B cell (primary cell): Measurements from ENCODE around the gene RAB31. TPM values are rescaled to one million over a fixed set of nuclear protein-coding genes. Genes with fewer than 3 reads are reported as not detected.

Source experiments
- ATAC-seq: fragments of 200-7000 bp; cut with Tn5 transposase; one replicate; pipeline ENCODE4 v1.10.0; 2021; ENCODE audit warnings: low read depth, mild to moderate bottlenecking, moderate number of reproducible peaks, moderate library complexity
- CTCF ChIA-PET: fragments of 350-600 bp; sonication (Branson Sonifier 250); formaldehyde crosslinking; loops from one replicate; lab custom pipeline; 2021; ENCODE audit warnings: antibody characterized with exemption, inconsistent platforms; lab: Charles Lee
- POLR2A ChIA-PET: fragments of 350-600 bp; sonication (Branson Sonifier 250); formaldehyde crosslinking; loops from one replicate; lab custom pipeline; 2021; ENCODE audit warnings: antibody characterized with exemption; lab: Charles Lee
- DNase-seq: peaks from one replicate; pipeline ENCODE4 v3.0.0; 2013
- H2AFZ ChIP-seq: 2 replicates; pipeline ENCODE4 v1.6.1; 2012; ENCODE audit warnings: mild to moderate bottlenecking, low read depth, low read length; ENCODE audit not compliant: insufficient read depth, poor library complexity, severe bottlenecking
- H3K27ac ChIP-seq, 2 donors: 1 replicate in 1 of 2; 2 replicates in 1 of 2; pipeline ENCODE4 v1.5.1; 2012 to 2013; ENCODE audit warnings: low read length in 2 of 2, mild to moderate bottlenecking in 2 of 2, moderate library complexity in 1 of 2
- H3K27me3 ChIP-seq, 4 experiments: fragments of 200-600 bp in 1 of 4; sonication (generic) in 1 of 4; replicated peaks in 1 of 4; 1 replicate in 2 of 4; 2 replicates in 2 of 4; pipeline versions ENCODE4 v1.6.1 to v1.7.0; 2013 to 2016; ENCODE audit warnings: low read length in 3 of 4, mild to moderate bottlenecking in 2 of 4, mixed read lengths in 1 of 4, moderate library complexity in 1 of 4; ENCODE audit not compliant: insufficient read depth in 4 of 4, control insufficient read depth in 3 of 4; ENCODE audit errors: control extremely low read depth in 1 of 4
- H3K36me3 ChIP-seq, 2 experiments: replicated peaks in 1 of 2; 1 replicate in 1 of 2; 2 replicates in 1 of 2; pipeline versions ENCODE4 v1.6.1 to v1.7.1; 2013; ENCODE audit warnings: low read length in 1 of 2; ENCODE audit not compliant: insufficient read depth in 2 of 2, control insufficient read depth in 1 of 2; ENCODE audit errors: control extremely low read depth in 1 of 2, extremely low read depth in 1 of 2
- H3K4me1 ChIP-seq, 2 donors: fragments of 200-600 bp in 1 of 2; sonication (generic) in 1 of 2; 1 replicate in 1 of 2; 2 replicates in 1 of 2; pipeline versions ENCODE4 v1.5.1 to v1.6.1; 2013 to 2017; ENCODE audit warnings: low read length in 2 of 2; ENCODE audit not compliant: control insufficient read depth in 2 of 2, insufficient read depth in 2 of 2
- H3K4me2 ChIP-seq: replicated peaks from 2 replicates; pipeline ENCODE3; 2012; ENCODE audit warnings: mild to moderate bottlenecking, low read depth, low read length; ENCODE audit not compliant: poor library complexity, severe bottlenecking
- H3K4me3 ChIP-seq, 5 experiments: fragments of 200-600 bp in 1 of 5; sonication (generic) in 1 of 5; 1 replicate in 3 of 5; 2 replicates in 2 of 5; pipeline versions ENCODE4 v1.5.1 to v1.7.0; 2011 to 2016; ENCODE audit warnings: low read length in 4 of 5, mild to moderate bottlenecking in 4 of 5, low read depth in 2 of 5, control low read depth in 1 of 5, moderate library complexity in 1 of 5; ENCODE audit not compliant: insufficient read depth in 1 of 5; ENCODE audit errors: control extremely low read depth in 1 of 5, extremely low read depth in 1 of 5
- H3K79me2 ChIP-seq: fragments of 200-600 bp; sonication (generic); one replicate; pipeline ENCODE4 v1.6.0; 2016; ENCODE audit warnings: low read length; ENCODE audit not compliant: control insufficient read depth, insufficient read depth
- H3K9ac ChIP-seq: fragments of 200-600 bp; sonication (generic); 2 replicates; pipeline ENCODE4 v1.6.1; 2017; ENCODE audit warnings: mild to moderate bottlenecking, low read length, moderate library complexity
- H3K9me3 ChIP-seq, 3 donors: one replicate each; pipeline versions ENCODE4 v1.6.1 to v1.7.1; 2013; ENCODE audit warnings: low read length in 2 of 3; ENCODE audit not compliant: control insufficient read depth in 2 of 3, insufficient read depth in 1 of 3; ENCODE audit errors: control extremely low read depth in 1 of 3
- H4K20me1 ChIP-seq: 2 replicates; pipeline ENCODE4 v1.6.0; 2012; ENCODE audit warnings: mild to moderate bottlenecking, low read length; ENCODE audit not compliant: insufficient read depth, control insufficient read depth, poor library complexity, severe bottlenecking
- H3K27ac Mint-ChIP-seq: one replicate; pipeline ENCODE4 v1.8.0; 2021; ENCODE audit warnings: mixed read lengths
- H3K27me3 Mint-ChIP-seq: one replicate; pipeline ENCODE4 v1.8.0; 2021; ENCODE audit warnings: mixed read lengths
- H3K4me1 Mint-ChIP-seq: one replicate; pipeline ENCODE4 v1.8.0; 2021; ENCODE audit warnings: mixed read lengths
- H3K4me3 Mint-ChIP-seq: one replicate; pipeline ENCODE4 v1.8.0; 2021; ENCODE audit warnings: mixed read lengths
- H3K9me3 Mint-ChIP-seq: one replicate; pipeline ENCODE4 v1.8.0; 2022; ENCODE audit warnings: mixed read lengths; ENCODE audit not compliant: insufficient read depth
- EZH2 ChIP-seq: IDR thresholded peaks from 2 replicates; pipeline ENCODE4 v1.6.1; 2012; ENCODE audit warnings: borderline replicate concordance, low read depth, mild to moderate bottlenecking, moderate library complexity, low read length; ENCODE audit not compliant: insufficient read depth, poor library complexity, severe bottlenecking
- WGBS: methylation state at CpG from one replicate; pipeline ENCODE4 v1.1.5; 2013; ENCODE audit warnings: missing lambda C conversion rate; ENCODE audit not compliant: insufficient coverage; 5-methylcytosine and 5-hydroxymethylcytosine counted together
- intact Hi-C: fragments of 100-400 bp; cut with micrococcal nuclease; formaldehyde crosslinking; loops from one replicate; pipeline ENCODE4 v1.10.0; 2022
- polyA plus RNA-seq: library from polyadenylated mRNA; depleted of rRNA; stranded (reverse); fragments of >200 nt; gene quantifications from 2 replicates; pipeline ENCODE4 v1.2.3, GENCODE V29; 2012
- total RNA-seq, 2 donors: library from RNA; stranded (reverse); fragments of 120-200 nt in 1 of 2; gene quantifications; 1 replicate in 1 of 2; 2 replicates in 1 of 2; pipeline versions ENCODE4 v1.2.3 to v1.2.4, GENCODE V29; 2013 to 2022
- TF ChIP-seq, protein P1 (sequence below): fragments of 200-600 bp; IDR thresholded peaks from one replicate; pipeline ENCODE4 v1.8.0; 2022; ENCODE audit warnings: antibody characterized with exemption, mild to moderate bottlenecking

Gene RAB31
- total and polyA plus RNA-seq, 2 donors (not counting 1 experiment from before 2014, with no cell fraction given), result 15.5 to 44.6 TPM

DNA sequence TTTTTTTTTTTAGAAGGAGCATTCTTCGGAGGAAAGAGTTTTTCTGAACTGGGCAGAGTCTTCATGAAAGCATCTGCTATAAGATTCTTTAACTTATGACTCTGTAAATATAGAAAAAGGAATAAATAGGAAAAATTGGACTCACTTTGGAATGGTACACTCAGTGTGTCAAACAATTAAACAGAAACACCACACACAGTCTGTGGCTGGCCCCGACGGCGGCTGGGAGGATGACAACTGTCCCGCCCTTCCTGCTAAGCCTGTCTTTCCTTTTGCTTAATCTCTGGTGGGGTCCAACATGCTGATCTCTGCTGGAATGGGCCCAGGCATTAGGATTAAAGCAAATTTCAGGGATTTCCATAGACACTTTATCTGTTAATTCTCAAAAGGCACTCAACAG, 12.5 kb upstream of the RAB31 start:
- no peak overlapping the region for H2AFZ ChIP-seq
- no peaks in the 10 kb centered on the region for H3K79me2 ChIP-seq
- no peak overlapping the region for H3K27ac ChIP-seq
- no peaks in the 10 kb centered on the region for H3K9me3 ChIP-seq
- peaks cover 0 to 3% (median 0%) of the 10 kb centered on the region in 4 experiments for H3K27me3 ChIP-seq
- H3K4me3 Mint-ChIP-seq, result no peak overlapping the region
- H3K27ac Mint-ChIP-seq, result no peak overlapping the region
- H3K4me1 Mint-ChIP-seq, result peaks cover 2% of the 10 kb centered on the region
- DNase-seq, result no peak
- no peaks in the 10 kb centered on the region for H3K4me1 ChIP-seq
- no peak overlapping the region for H3K4me3 ChIP-seq
- H3K27me3 Mint-ChIP-seq, result peaks cover 9% of the 10 kb centered on the region
- TF ChIP-seq, protein P1, sequence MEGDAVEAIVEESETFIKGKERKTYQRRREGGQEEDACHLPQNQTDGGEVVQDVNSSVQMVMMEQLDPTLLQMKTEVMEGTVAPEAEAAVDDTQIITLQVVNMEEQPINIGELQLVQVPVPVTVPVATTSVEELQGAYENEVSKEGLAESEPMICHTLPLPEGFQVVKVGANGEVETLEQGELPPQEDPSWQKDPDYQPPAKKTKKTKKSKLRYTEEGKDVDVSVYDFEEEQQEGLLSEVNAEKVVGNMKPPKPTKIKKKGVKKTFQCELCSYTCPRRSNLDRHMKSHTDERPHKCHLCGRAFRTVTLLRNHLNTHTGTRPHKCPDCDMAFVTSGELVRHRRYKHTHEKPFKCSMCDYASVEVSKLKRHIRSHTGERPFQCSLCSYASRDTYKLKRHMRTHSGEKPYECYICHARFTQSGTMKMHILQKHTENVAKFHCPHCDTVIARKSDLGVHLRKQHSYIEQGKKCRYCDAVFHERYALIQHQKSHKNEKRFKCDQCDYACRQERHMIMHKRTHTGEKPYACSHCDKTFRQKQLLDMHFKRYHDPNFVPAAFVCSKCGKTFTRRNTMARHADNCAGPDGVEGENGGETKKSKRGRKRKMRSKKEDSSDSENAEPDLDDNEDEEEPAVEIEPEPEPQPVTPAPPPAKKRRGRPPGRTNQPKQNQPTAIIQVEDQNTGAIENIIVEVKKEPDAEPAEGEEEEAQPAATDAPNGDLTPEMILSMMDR, result no peak
- TF ChIP-seq EZH2, result no peak
- H3K9ac ChIP-seq, result no peak overlapping the region
- H3K9me3 Mint-ChIP-seq, result no peaks in the 10 kb centered on the region
- H3K36me3 ChIP-seq, result no peaks in the 10 kb centered on the region
- CTCF ChIA-PET, result no interaction called here
- intact Hi-C loops, result no loop called here
- no peak overlapping the region for H3K4me2 ChIP-seq
- POLR2A ChIA-PET, result no interaction called here
- no peak for ATAC-seq
- 80% methylated on average over 4 of the region's 5 CpGs for WGBS
- no peaks in the 10 kb centered on the region for H4K20me1 ChIP-seq

GRCh38 chr18:9696112-9696511, 12.0 kb upstream of the RAB31 start:
- no peaks in the 10 kb centered on the region for H3K36me3 ChIP-seq
- intact Hi-C loops, result no loop called here
- H4K20me1 ChIP-seq, result no peaks in the 10 kb centered on the region
- TF ChIP-seq, protein P1, result no peak
- TF ChIP-seq EZH2, result no peak
- no peaks in the 10 kb centered on the region for H3K79me2 ChIP-seq
- CTCF ChIA-PET, result no interaction called here
- no peak overlapping the region for H3K4me3 Mint-ChIP-seq
- no CpG with 5 or more reads among the region's 2 CpGs for WGBS
- no peak overlapping the region for H3K4me3 ChIP-seq
- POLR2A ChIA-PET, result no interaction called here
- ATAC-seq (no peak), DNase-seq (no peak)
- H2AFZ ChIP-seq, result no peak overlapping the region
- no peak overlapping the region for H3K4me2 ChIP-seq
- no peaks in the 10 kb centered on the region for H3K9me3 ChIP-seq
- no peak overlapping the region for H3K9ac ChIP-seq
- no peaks in the 10 kb centered on the region for H3K4me1 ChIP-seq
- H3K27me3 Mint-ChIP-seq, result peaks cover 9% of the 10 kb centered on the region
- no peaks in the 10 kb centered on the region for H3K9me3 Mint-ChIP-seq
- H3K27ac Mint-ChIP-seq, result no peak overlapping the region
- H3K4me1 Mint-ChIP-seq, result peaks cover 2% of the 10 kb centered on the region
- peaks cover 0 to 3% (median 0%) of the 10 kb centered on the region in 4 experiments for H3K27me3 ChIP-seq
- no peak overlapping the region for H3K27ac ChIP-seq
